ENCODE data around the gene OLFM2.

Gene OLFM2

DNA sequence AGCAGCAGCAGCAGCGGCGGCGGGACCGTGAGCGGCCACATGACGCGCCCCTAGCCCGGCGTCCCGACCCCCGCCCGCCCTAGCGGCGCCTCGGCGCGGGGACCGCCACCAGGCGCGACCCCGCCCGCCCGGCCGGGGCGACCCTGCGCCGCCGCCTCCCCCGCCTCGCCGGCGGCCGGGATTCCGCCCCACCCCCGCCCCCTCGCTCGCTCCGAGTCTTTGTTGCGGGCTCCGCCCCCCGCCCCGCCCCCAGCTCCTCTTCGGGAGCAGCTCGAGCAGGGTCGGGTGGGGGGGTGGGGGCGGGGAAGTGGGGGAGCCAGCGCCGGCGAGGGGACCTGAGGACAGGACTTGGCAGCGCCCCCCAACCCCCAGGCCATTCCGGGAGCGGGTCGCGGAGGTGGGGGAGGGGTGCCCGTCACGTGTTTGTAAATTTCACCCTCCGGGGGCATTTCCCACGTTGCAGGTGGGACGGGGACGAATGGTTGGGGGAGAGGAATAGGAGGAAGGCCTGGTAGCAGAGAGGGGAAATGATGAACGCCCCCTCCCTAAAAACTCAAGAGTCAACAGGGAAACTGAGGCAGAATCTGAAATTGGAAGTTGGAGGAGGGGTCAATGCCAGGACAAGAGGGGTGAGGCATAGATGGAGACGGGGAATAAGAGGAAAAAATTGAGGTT is at the start of gene OLFM2:
TSS of gene OLFM2 (minus strand) at position 190 of the 675 bp plus-strand sequence. CDS start at position 41, 149 bp downstream.
- H3K27me3 Mint-ChIP-seq: peaks cover 71% of the 10 kb centered on the region
- H3K27ac Mint-ChIP-seq: no peak within 1 kb of the TSS
- H3K4me1 Mint-ChIP-seq (ENCODE audit: low read depth): peaks cover 27% of the 10 kb centered on the region
- peak within 1 kb of the TSS; percentile 58 for H3K4me3 Mint-ChIP-seq
- peaks cover 2% of the 10 kb centered on the region for H3K9me3 Mint-ChIP-seq
- no peaks in the 10 kb centered on the region for H3K36me3 Mint-ChIP-seq (ENCODE audit: low read depth)
- DNase-seq: peak; percentile 44

DNA sequence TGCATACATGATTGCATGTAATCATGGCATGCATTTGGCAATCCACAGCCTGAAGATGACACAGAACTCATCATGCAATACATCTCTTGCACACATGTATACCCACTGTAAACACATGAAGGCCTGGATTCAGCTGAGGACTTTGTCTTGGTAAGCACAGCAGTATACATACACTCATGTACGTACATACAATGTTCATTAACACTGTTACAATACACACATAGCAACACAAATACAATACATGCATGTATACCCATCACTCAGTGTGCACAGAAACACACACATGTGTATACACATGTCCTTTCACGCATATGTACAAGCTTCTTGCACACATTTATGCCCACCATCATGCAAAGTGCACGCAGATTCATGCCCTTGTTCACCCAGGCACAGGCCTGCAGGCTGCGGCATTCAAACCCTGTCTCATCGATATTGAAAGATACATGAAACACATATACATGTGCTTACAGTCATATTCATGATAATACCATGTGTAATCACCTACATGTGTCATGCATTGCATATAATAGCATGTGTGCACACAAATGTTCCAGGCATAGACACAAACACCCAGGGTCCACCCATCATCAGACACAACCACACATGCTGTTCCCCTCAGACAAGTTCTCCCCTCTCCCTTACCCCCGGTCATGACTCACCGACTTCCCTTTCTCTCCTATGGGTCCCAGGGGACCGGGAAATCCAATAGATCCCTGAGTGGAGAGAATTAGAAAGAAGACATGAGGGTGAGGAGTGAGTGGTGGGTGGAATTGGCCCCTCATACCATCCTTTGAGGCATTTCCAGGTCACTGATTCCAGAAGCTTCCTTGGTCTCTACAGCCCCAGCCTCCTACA is 45.3 kb upstream of the OLFM2 start:
- no peak overlapping the region for H3K4me3 Mint-ChIP-seq
- no peak for DNase-seq
- no peaks in the 10 kb centered on the region for H3K36me3 Mint-ChIP-seq (ENCODE audit: low read depth)
- no peaks in the 10 kb centered on the region for H3K4me1 Mint-ChIP-seq (ENCODE audit: low read depth)
- H3K27ac Mint-ChIP-seq: no peak overlapping the region
- peaks cover 14% of the 10 kb centered on the region for H3K27me3 Mint-ChIP-seq
- H3K9me3 Mint-ChIP-seq: no peaks in the 10 kb centered on the region

DNA sequence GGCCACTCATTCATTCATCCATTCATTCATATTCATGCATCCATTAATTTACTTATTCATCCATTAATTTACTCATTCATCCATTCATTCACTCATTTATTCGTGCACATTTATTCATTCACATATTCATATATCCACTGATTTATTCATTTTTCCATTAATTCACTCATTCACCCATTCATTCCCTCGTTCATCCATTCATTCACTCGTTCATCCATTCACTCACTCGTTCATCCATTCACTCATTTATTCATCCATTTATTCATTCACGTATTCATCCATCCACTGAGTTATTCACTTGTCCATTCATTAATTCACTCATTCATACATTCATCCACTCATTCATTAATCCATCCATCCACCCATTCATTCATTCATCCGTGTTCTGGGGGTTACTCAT is 35.8 kb upstream of the OLFM2 start:
- no peak overlapping the region for H3K27ac Mint-ChIP-seq
- H3K4me3 Mint-ChIP-seq: no peak overlapping the region

DNA sequence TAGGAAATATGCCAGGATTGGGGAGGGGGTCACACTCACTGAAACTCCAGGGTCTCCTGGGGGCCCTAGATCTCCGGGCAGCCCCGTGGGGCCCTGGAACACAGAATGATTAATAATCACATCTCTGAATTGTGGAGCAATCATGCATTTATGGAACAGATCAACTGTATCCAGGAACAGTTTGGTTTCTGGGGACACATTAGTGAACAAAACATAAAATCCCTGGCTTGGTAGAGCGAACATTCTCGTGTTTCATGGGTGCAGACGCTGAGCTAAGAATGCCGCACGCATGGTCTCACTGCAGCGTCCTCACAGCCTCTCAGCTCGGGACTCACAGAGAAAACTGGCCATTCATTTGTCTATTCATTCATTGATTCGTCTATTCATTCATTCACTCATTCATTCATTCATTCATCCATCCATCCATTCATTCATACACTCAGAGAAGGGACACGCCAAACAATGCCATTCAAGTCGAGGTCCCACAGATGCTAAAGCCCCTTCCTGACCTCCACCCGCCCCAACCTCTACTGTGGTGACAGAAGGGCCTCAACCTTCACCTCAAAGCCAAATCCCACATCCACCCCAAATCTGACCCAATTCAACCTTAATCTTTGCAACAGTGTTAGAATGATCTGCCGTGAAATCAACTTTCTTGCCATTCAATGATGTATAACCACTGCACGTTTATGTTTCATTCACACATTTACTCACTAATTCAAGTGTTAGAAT is 35.0 kb upstream of the OLFM2 start:
- no peak for DNase-seq
- Mint-ChIP-seq H3K36me3 (ENCODE audit: low read depth) (no peaks in the 10 kb centered on the region), H3K9me3 (no peaks in the 10 kb centered on the region), H3K4me1 (ENCODE audit: low read depth) (no peaks in the 10 kb centered on the region), H3K27me3 (peaks cover 25% of the 10 kb centered on the region), H3K4me3 (no peak overlapping the region), H3K27ac (no peak overlapping the region)

More for the DNA sequence above, 35.8 kb upstream of the OLFM2 start:
- Mint-ChIP-seq H3K27me3 (peaks cover 19% of the 10 kb centered on the region), H3K9me3 (no peaks in the 10 kb centered on the region), H3K36me3 (ENCODE audit: low read depth) (no peaks in the 10 kb centered on the region), H3K4me1 (ENCODE audit: low read depth) (no peaks in the 10 kb centered on the region)
- DNase-seq: no peak

DNA sequence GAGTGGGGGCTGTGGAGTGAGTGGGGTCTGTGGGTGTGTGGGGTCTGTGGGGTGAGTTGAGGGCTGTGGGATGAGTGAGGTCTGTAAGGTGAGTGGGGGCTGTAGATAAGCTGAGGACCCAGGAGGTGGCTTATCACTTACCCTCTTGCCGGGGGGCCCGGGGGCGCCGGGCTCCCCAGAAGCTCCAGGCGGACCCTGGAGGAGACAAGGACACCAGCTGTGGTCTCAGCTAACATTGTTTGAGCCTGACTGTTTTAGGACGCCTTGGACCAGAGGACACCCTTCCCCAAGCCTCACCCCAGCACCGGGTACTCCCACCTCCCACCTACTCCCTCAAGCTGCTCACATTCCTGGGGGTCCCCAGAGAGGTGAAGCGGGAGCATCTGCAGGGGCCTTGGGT is 34.2 kb upstream of the OLFM2 start:
- Mint-ChIP-seq H3K4me1 (ENCODE audit: low read depth) (no peaks in the 10 kb centered on the region), H3K36me3 (ENCODE audit: low read depth) (no peaks in the 10 kb centered on the region), H3K27me3 (peaks cover 32% of the 10 kb centered on the region), H3K9me3 (no peaks in the 10 kb centered on the region), H3K4me3 (no peak overlapping the region), H3K27ac (no peak overlapping the region)
- no peak for DNase-seq

DNA sequence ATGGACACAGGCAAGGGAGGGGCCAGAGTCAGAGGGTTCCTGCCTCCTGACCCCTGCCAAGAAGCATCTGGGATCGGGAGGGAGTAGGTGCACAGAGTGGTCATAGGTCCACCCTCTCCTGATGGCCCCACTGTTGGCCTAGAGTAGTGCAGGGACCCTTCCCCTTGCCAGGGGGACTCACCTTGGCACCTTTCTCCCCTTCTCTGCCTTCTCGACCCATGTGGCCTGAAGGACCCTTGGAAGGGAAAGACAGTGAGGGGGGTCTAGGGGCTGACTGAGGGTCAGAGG is 33.3 kb upstream of the OLFM2 start:
- Mint-ChIP-seq H3K9me3 (no peaks in the 10 kb centered on the region), H3K27ac (no peak overlapping the region), H3K36me3 (ENCODE audit: low read depth) (no peaks in the 10 kb centered on the region), H3K4me1 (ENCODE audit: low read depth) (no peaks in the 10 kb centered on the region), H3K4me3 (no peak overlapping the region), H3K27me3 (peaks cover 35% of the 10 kb centered on the region)
- DNase-seq: no peak

DNA sequence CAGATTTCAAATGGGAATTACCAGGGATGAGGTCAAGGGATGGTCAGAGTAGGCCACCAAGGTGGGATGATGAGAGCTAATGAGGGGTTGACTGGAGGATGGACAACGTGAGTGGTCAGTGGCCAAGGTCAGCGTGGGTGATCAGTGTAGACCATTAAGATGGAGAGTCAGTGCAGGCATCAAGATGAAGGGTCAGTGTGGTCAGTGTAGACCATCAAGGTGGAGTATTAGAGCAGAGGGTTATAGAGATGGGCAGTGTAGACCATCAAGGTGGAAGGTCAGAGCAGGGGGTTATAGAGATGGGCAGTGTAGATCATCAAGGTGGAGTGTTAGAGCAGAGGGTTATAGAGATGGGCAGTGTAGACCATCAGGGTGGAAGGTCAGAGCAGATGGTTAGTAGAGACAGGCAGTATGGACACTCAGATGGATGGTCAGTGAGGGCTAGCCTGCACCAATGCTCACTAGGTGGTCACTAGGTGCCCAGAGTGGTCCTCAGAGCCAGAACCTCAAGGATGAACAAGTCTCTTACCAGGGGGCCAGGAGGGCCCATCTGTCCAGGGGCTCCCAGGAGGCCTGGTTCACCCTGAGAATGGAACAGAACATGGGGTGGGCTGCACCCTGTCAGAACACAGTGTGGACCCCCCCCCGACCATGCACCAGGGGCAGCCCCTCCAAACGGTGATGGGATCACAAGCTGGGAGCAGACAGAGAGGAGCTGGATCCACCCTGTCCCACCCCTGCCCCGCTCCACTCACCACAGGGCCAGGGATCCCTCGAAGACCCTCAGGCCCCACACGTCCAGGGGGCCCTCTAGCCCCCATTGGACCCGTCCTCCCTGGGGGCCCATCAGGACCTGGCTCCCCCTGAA is 32.7 kb upstream of the OLFM2 start:
- Mint-ChIP-seq H3K9me3 (no peaks in the 10 kb centered on the region), H3K27me3 (peaks cover 36% of the 10 kb centered on the region), H3K27ac (no peak overlapping the region), H3K36me3 (ENCODE audit: low read depth) (no peaks in the 10 kb centered on the region), H3K4me3 (no peak overlapping the region), H3K4me1 (ENCODE audit: low read depth) (no peaks in the 10 kb centered on the region)
- no peak for DNase-seq

DNA sequence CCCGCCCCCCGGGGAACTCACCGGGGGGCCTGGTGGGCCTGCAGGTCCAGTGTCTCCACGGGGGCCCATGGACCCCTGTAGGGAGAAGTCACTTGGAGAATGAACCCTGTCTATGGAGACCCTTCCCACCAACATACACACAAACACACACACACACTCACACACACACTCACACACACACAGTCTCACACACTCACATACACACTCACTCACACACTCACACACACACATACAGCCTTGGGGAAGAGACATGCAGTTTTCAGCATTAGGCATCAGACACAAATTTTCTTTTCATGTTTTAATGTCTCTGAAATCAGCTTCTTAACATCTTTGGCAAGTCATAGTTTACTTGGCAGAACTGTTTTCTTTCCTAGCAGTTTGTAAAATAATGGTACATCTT is 31.0 kb upstream of the OLFM2 start:
- H3K27ac Mint-ChIP-seq: no peak overlapping the region
- H3K4me3 Mint-ChIP-seq: no peak overlapping the region
- no peaks in the 10 kb centered on the region for H3K36me3 Mint-ChIP-seq (ENCODE audit: low read depth)
- no peaks in the 10 kb centered on the region for H3K4me1 Mint-ChIP-seq (ENCODE audit: low read depth)
- H3K9me3 Mint-ChIP-seq: no peaks in the 10 kb centered on the region
- peaks cover 42% of the 10 kb centered on the region for H3K27me3 Mint-ChIP-seq
- no peak for DNase-seq

DNA sequence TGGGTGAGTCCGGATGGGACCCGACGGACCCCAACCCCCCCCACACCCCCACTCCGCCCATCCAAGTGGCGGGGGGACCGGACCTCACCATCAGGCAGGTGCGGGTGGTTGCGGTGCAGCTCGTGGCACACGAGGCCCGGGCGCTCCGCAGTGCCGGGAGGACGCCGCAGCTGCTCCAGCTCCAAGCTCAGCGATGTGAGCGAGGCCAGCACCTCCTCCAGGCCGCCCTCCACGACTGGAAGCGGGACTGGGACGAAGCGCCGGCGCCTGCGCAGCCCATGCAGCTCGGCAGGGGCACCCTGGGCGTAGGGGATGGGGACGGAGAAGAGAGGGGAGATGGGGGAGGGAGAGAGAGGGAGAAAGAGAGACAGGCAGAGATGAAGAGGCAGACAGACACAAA is 30.1 kb upstream of the OLFM2 start:
- Mint-ChIP-seq H3K27ac (no peak overlapping the region), H3K9me3 (no peaks in the 10 kb centered on the region), H3K27me3 (peaks cover 43% of the 10 kb centered on the region), H3K4me1 (ENCODE audit: low read depth) (no peaks in the 10 kb centered on the region), H3K4me3 (no peak overlapping the region), H3K36me3 (ENCODE audit: low read depth) (no peaks in the 10 kb centered on the region)
- DNase-seq: no peak

DNA sequence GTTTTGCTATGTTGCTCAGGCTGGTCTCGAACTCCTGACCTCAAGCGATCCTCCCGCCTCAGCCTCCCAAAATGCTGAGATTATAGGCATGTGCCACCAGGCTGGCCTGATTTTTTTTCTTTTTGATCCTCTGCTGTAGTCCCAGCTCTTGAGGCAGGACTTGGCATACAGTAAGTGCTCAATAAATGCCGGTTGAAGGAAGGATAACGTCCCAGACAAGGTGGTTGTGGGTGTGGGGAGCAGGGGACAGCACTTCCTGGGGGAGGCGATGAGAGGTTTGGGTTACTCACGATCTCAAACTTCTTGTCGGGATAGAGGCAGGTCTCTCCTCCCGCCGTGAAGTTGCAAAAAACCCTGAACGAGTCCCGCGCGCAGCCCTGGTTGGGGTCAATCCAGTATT is 29.7 kb upstream of the OLFM2 start:
- H3K9me3 Mint-ChIP-seq: no peaks in the 10 kb centered on the region

DNA sequence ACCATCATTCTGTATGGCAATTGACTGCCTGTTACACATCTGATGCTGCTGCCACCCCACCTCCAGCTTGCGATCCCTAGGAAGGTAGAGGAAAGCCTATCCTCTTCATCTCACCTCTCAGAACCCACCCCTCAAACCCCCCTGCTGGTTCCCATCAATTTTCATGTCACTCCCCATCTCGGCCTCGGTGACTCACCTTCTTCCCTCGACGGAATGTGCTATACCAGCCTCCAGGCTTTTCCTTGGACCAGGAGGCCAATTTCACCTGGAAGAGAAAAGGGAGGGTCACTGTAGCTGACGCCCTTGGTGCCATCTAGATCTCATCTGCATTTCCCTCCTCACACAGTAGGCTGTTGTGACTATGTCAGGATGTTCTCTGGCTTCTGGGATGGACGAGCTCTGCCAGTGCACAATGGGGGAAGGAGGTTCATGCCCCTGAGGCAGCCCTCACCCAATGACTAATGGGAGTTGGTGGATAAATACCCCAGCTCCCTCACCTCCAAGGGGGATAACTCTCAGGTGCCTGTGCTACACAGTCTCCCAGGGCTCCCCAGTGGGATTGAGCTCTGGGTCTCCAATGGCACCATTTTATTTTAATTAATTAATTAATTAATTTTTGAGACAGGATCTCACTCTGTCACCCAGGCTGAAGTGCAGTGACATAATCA is 26.4 kb upstream of the OLFM2 start:
- Mint-ChIP-seq H3K4me1 (ENCODE audit: low read depth) (no peaks in the 10 kb centered on the region), H3K27ac (no peak overlapping the region), H3K4me3 (no peak overlapping the region), H3K27me3 (peaks cover 50% of the 10 kb centered on the region), H3K36me3 (ENCODE audit: low read depth) (no peaks in the 10 kb centered on the region), H3K9me3 (no peaks in the 10 kb centered on the region)
- DNase-seq: no peak

More for the DNA sequence above, 29.7 kb upstream of the OLFM2 start:
- Mint-ChIP-seq H3K27ac (no peak overlapping the region), H3K4me3 (no peak overlapping the region), H3K36me3 (ENCODE audit: low read depth) (no peaks in the 10 kb centered on the region), H3K4me1 (ENCODE audit: low read depth) (no peaks in the 10 kb centered on the region), H3K27me3 (peaks cover 44% of the 10 kb centered on the region)
- DNase-seq: no peak

DNA sequence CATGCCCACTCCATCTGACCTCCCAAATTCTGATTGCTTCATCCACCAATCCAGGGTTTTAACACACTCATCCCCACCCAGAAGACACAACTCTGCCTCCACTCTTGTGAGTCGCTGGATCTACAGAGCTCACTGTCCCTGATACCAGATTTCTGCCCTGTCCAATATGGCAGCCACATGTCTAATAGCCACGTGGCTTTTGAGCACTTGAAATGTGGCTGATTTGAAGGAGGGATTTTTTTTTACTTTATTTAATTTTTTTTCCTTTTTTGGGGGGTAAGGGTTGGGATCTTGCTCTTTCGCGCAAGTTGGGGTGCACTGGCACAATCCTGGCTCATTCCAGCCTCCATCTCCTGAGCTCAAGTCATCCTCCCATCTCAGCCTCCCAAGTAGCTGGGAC is 24.8 kb upstream of the OLFM2 start:
- Mint-ChIP-seq H3K4me1 (ENCODE audit: low read depth) (no peaks in the 10 kb centered on the region), H3K4me3 (no peak overlapping the region), H3K36me3 (ENCODE audit: low read depth) (no peaks in the 10 kb centered on the region), H3K9me3 (no peaks in the 10 kb centered on the region), H3K27me3 (peaks cover 45% of the 10 kb centered on the region), H3K27ac (no peak overlapping the region)
- no peak for DNase-seq

DNA sequence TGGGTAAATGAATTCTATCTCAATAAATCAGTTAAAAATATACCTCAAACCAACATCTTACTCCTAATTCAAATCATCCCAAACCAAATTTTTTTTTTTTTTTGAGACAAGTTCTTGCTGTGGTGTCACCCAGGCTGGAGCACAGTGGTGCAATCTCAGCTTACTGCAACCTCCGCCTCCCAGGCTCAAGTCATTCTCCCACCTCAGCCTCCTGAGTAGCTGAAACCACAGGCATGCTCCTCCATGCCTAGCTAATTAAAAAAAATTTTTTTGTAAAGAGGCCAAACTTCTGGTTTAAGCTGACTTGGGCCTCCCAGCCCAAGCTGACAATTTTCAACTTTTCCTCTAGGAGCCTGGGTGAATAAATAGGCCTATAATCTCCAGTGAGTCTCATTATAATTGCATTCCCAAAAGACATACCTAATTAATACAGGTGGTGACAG is 22.1 kb upstream of the OLFM2 start:
- Mint-ChIP-seq H3K4me1 (ENCODE audit: low read depth) (no peaks in the 10 kb centered on the region), H3K36me3 (ENCODE audit: low read depth) (no peaks in the 10 kb centered on the region), H3K27ac (no peak overlapping the region), H3K27me3 (peaks cover 32% of the 10 kb centered on the region), H3K9me3 (no peaks in the 10 kb centered on the region), H3K4me3 (no peak overlapping the region)
- DNase-seq: no peak

DNA sequence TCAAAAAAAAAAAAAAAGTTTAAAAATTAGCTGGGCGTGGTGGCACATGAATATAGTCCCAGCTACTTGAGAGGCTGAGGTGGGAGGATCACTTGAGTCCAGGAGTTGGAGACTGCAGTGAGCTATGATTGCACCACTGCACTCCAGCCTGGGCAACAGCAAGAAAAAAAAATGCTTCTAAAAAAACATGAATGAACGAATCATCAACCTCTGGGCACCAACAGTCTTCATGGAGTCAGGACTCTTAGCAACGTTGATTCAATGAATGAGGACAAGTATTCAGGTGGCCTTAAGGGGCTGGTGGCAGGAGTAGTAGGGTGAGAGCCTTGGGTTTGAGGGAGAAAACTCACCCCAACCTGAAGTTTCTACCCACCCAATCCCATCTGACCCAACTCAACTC is 20.6 kb upstream of the OLFM2 start:
- Mint-ChIP-seq H3K4me3 (no peak overlapping the region), H3K4me1 (ENCODE audit: low read depth) (no peaks in the 10 kb centered on the region), H3K27ac (no peak overlapping the region), H3K27me3 (peaks cover 29% of the 10 kb centered on the region), H3K9me3 (no peaks in the 10 kb centered on the region), H3K36me3 (ENCODE audit: low read depth) (no peaks in the 10 kb centered on the region)
- DNase-seq: no peak

Data from activated T-cell treated with anti-CD3 and anti-CD28 coated beads, Interleukin-2, amount 50 U/mL, for 24 hours (primary cell).